IPS-11a (cell line): ENCODE results near the gene C9orf50.

Source experiments
- H3K4me3 ChIP-seq: one replicate; pipeline ENCODE4 v1.5.1; 2013; ENCODE audit warnings: low read depth, low read length, control low read depth

C9orf50 gene

DNA sequence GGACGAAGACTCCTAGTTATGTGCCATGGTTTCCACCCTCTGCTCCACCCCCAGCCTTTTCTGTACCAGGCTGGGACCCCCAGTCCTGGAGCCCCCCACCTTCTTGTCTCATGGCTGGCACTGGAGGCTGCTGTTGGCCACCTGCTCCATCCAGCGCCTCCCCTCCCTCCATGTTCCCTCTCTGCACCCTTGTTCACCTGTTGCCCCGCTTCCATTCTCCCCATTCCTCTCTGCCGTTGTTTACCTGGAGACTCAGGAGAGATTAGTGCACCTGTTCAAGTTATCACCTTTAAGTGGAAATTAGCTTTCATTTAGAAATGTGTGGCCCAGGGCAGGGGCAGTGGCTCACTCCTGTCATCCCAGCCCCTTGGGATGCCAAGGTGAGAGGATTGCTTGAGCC is 12.3 kb upstream of the C9orf50 start:
- no peak overlapping the region for H3K4me3 ChIP-seq

DNA sequence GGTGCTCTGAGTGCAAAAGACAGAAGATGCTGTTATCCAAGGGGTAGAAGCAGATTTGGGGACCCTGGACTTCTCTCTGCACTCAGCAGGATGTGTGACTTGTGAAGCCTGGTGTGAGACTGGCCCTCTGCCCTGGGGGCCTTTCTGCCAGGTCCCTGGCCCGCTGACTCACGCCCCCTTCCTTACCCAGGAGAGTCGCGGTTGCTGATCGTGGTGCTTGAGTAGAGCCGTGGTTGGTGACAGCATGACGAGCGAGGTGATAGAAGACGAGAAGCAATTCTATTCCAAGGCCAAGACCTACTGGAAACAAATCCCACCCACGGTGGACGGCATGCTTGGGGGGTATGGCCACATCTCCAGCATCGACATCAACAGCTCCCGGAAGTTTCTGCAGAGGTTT is 11.6 kb upstream of the C9orf50 start:
- no peak overlapping the region for H3K4me3 ChIP-seq

DNA sequence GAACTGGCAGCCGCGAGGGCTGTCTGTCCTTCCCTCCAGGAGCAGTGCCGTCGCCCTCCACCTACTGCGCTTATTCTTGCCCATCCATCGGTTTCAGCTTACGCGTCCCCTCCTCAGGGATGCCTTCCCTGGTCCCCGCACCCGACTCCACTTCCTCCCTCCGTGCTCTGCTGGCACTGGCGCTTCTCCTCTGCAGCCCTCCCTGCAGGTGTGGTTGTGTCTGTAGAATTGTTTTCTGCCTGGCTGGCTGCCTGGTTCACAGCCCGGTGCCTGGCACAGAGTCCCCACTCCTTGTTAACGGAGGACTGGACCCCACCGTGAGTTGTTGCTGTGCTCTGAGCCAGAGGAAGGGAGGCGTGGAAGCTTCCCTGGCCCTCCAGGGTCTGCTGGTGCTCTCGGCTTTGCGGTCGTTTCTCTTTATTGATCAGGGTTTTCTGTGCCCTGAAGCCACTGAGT is 10.8 kb upstream of the C9orf50 start:
- H3K4me3 ChIP-seq = no peak overlapping the region

DNA sequence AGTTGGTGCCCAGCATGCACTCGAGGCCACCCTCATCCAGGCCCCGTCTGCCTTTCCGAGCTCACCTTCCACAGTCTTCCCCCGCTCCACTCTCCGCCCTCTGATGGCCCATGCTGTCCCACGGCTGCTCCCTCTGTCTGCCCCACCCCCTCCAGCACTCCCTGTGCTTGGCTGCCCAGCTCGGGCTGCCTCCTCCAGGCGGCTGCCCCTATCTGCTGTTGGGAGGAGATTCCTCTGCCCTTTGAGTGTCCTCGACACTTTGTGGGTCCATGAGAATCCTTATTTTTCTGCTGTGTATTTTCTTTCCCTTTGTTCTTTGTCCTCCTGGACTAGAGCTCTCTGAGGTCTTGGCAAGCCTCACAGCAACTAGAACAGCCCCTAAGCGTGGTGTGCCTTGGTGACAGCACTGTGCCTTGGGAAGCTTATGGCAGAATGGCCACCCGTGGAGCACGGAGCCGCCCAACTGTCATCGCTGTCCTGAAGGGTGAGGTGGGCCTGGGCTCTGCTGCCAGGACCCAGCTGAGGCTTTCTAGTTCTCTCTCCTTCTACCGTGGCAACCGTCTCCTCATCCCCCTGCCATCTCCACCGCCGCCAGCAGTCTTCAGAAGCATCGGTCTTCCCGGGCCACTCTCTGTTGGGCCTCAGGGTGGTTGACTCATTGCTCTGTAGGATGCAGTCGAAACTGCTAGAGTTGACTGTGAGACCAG is 10.2 kb upstream of the C9orf50 start:
- H3K4me3 ChIP-seq = no peak overlapping the region

DNA sequence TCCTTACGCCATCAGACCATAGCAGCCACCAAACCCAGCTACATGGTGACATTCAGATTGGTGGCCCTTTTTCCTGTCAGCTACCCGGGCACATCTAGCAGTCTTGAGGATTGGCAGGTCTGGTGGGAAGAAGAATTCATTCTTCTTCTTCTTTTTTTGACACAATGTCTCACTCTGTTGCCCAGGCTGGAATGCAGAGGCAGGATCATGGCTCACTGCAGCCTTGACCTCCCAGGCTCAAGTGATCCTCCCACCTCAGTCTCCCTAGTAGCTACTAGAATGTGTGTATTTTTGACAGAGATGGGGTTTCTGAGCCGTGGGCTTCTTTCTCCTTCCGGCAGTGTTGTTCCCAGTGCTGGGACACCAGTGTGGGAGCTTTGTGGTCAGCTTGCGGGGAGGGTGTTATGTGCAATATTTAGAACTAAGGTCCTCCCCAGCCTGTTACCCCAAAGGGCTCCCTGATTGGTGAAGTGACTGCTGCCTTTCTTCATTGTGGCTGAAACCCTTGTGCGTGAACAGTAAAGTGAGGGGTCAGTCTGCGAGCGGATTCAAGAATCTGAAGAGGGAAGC is 8.4 kb upstream of the C9orf50 start:
- H3K4me3 ChIP-seq = no peak overlapping the region

DNA sequence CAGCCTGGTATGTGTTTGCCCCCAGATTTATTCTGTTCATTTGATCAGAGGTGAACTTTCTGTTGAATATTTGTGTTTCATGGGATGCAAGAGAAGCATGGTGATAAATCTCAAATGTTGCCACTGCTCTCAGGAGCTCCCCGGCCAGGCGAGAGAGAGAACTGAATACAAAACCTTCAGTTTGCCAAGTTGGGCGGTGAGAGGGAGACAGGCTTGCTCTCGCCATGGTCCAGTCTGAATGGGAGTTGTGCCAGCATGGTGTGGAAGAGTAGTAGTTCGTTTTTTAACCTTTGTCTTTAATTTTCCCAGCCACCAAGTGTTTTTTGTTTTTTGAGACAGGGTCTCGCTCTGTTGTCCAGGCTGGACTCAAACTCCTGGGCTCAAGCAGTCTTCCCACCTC is 7.8 kb upstream of the C9orf50 start:
- no peak overlapping the region for H3K4me3 ChIP-seq

DNA sequence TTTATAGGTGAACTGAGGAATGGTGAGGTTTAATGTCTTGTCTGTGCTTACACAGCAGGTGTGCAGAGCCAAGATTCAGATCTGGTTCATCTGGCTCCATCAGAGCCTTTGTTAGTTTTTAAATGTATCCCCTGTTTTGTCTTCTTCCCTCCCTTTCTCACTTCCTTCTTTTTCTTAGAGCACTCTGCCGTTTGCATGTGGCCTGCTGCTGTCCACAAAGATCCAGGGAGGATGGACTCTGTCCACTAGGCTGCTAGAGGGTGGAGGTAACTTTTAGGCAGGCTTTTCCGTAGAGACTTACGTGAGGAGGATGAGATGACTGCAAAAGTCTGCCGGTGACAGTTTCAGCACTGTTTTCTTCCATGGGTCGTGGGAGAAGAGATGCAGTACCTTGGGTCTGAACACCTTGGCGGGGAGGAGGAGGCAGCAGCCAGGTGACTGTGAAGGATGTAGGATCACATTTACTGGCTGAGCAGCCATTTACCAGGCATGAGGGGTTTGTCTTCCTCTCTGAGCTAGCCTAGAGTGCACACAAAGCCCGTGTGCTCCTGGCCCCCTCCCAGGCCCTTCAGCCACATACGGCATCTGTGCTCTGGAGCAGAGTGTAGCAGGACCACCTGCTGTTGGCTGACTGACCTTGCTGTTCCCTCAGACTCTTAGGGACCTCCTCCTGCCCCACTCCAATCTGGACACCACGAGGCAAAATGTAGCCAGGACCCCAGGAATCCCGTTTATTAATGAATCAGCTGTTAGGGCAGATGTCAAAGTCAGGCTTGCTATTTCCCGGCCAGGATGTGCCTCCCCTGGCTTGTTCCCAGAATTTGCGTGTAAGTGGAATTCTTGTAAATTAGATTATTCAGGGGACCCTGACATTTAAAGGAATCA is 6.9 kb upstream of the C9orf50 start:
- no peak overlapping the region for H3K4me3 ChIP-seq

DNA sequence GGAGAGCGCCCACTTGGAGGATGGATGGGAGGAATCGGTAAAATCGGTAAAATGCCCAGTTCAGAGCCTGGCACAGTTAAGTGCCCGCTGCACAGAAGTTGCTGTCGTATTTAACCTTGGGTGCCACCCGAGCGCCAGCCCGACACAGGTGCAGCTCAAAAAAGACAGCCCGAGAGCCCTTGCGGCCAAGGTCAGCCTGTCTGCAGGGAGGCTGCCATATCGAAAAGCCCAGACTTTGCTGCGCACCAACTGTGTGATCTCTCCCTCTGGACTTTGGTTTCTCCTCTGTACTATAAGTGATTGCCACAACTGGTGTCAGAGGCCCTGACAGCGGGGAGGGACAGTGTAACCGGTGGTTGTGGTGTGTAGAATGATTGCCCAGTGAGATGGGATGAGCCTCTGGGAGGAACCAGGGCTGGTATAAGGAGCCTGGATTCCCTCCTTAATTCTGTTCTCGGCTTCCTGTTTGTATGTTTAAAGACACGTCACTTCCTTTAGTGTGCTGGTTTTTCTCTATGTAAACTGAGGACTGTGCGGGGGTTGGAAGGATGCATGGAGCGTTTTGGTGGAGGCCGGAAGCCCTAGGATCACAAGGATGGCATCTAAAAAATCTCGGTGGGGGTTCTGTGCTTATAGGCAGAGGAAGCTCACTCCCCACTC is 5.9 kb upstream of the C9orf50 start:
- H3K4me3 ChIP-seq = peak overlapping the region; percentile 85

DNA sequence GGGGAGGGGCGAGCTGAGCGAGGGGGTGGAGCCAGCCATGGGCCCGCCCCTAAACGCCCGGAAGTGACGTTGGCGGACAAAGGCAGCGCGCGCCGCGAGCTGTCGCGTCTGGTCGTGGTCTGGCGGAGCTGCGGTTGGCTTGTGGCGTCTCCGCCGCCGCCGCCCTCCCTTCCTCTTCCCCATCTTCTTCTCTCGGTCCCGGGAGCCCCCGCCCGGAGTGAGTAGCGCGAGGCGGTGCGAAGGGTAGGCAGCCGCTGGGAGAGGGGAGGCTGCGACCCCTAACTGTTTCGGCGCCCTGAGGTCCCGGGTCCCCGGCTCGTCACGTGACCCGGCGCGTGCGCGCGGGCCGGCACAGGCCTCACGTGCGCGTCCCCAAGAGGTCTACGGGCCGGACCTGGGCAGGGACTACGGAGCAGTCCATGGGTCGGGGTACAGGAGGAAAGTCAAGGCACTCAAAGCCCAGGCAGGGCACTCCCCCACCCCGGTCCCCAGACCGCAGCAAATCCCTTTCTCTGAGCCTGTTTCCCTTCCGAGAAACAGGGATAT is 5.3 kb upstream of the C9orf50 start, which contains the start of gene NTMT1:
Gene NTMT1, plus strand, starts transcription at position 85 of the 546 bp plus-strand sequence. CDS start 6,541 bp downstream, outside the sequence.
- peak within 1 kb of the TSS; percentile 85 for H3K4me3 ChIP-seq

DNA sequence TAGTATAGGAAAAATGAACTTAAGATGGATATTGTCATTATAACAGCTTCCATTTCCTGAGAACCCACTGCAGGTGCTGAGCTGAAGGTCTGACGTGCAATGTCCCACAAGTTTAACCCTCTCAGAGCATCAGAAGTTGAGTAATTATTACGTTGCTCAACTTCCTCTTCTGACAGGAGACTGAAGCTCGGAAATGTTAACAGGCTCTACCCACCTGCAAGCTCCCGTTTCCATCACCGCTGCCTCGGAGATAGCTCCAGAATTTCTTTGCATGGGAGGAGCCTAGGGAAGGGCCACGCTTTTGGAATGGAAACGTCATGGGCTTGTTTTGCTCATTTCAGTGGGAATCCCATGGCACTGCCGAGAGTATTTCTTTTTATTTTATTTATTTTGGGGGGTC is 4.0 kb upstream of the C9orf50 start:
- H3K4me3 ChIP-seq = no peak overlapping the region

DNA sequence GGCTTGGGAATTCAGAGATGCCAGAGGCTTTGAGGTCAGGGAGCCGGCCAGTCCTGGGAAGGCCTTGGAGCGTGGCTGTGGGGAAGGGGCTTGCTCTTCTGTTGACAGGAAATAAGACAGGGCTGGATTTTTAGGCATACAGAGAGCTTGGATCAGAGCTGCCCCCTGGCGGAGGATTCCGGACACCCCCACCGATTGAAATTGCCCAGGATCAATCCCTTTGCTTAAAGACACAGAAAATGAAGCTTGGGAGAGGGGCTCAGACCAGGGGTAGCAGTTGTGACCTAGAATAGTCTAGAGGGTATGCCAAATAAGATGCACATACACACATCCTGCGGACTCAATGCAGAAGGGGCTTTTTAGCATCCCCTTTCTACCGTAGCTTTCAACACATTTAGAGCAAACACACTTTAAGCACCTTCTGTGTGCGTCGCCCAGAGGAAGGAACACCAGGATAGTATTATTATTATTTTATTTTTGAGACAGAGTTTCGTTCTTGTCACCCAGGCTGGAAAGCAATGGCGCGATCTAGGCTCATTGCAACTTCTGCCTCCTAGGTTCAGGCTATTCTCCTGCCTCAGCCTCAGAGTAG is 3.4 kb upstream of the C9orf50 start:
- H3K4me3 ChIP-seq = no peak overlapping the region

DNA sequence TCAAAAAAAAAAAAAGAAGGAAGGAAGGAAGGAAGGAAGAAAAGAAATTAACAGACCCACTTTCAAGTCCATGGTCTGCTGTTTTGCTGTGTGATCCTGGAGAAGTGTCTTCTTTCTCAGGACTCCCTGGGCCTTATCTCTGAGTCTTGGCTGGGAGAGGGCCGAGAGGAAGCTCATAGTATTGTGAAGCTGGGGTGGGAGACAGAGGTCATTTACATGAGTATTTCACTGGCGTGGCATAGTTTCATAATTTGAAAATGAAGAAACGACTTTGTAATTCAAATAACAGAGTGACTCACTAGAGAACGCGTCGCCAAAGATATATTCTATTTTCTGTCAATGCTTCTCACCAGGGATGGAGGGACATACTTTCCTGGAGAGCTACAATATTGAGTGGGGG is 2.4 kb upstream of the C9orf50 start:
- H3K4me3 ChIP-seq = no peak overlapping the region

DNA sequence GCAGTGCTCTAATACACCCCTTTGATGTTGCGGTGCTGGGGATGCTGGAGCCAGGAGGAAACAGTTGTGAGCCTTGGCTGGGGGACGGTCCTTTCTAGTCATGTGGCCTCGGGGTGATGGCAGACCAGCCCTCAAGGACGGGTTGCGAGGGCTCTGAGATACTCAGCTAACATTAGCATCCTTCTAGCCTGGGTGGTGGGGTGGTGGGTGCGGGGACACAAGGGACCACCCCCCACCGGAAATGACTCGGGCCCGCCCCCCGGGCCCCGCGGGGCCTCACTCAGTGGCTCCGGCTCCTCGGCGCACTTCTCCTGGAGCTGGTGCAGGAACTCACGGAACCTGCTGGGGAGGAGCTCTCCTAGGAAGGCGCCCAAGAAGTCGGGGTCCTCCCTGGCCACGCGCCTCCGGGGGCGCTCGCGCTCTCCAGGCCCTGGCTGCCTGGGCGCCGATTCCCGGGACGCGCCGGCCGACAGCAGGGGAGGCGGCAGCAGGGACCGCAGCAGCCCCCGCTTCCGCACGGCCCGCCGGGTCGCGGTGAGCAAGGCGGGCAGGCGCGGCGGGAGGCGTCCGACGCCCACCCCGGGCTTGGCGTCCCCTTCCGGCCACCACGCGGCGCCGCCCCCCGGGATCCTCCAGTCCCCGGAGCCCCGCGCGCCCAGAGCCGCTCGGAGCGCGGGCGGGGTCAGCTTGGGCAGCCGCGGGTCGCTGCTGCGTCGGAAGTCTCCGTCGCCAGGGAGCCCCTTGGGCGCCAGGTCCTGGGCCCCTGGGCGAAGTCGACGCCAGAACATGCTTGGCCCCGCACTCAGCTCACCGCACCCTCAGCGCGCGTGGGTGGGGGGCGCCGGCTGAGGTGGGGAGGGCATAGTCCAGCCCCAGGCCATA is 873 bp downstream of the C9orf50 start:
- peak overlapping the region; percentile 43 for H3K4me3 ChIP-seq

DNA sequence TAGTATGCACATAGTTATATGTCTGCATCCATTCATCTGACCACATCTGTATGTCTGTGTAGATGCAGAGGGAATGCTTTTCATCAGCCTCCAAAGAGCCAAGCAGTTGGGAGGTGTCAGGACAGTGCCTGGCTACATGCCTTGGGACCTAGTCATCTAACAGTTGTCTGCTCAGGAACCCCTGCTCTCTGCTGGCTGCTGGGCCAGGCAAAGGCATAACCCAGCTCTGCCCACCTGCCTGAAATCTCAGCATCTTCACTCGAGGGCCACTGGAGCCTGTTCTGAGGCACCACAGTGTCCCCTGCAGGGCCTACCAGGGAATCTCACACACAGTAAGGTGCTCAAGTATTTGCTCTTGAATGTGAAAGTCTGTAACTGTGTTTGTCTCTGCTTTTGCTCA is 3.7 kb downstream of the C9orf50 start:
- no peak overlapping the region for H3K4me3 ChIP-seq

DNA sequence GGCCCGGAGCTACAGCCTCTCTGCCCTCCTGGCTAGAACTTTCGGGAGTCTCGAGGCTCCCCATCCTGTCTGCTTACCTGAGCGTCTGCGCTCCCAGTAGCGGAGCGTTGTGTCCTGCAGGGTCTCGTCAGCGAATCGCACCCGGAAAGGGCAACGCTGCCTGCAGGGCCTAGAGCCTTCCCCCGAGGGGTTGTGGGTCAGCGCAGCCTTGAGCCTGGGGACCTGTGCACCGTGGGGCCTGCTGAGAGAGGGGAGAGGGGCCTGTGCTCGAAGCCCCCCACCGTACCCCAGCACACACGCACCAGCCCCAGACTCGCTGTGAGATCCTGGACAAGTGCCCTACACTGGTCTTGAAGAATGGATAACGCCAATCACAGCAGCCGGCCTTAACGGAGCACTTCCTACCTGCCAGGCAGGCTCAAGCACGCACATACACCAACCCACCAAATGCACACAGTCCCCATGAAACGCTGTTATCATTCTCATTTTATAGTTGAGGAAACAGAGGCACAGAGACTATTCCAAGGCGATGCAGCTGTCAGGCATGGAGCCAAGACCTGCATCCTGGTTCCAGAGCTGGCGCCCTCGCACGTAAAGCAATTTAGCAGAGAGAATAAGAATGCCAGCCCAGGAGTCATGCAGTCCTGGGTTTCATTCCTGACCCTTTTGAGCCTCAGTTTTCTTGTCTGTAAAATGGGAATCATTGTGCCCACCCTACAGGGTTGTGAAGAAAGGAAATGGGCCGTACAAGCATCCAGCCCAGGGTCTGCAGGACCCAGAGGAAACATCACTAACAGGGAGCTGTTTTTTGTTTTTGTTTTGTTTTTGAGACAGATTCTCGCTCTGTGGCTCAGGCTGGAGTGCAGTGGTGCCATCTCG is 5.3 kb downstream of the C9orf50 start:
- no peak overlapping the region for H3K4me3 ChIP-seq

DNA sequence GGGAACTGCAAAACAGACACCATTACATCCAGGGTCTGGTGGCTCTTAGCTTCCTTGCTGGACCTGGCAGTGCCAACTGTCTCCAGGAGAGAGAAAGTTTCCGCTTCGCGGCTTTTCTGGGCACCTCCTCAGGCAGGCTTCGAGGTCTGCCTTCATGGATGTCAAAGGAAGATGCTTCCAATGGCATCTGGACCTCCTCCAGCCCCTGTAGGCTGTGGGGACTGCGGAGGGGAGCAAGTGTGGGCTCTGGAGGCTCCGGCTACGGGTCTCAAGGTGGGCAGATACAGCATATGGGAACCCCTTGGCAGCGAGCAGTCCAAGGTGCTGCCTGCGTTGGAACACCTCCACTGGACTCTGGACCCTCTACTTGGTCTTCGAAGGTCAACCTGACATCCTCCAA is 6.0 kb downstream of the C9orf50 start:
- no peak overlapping the region for H3K4me3 ChIP-seq

DNA sequence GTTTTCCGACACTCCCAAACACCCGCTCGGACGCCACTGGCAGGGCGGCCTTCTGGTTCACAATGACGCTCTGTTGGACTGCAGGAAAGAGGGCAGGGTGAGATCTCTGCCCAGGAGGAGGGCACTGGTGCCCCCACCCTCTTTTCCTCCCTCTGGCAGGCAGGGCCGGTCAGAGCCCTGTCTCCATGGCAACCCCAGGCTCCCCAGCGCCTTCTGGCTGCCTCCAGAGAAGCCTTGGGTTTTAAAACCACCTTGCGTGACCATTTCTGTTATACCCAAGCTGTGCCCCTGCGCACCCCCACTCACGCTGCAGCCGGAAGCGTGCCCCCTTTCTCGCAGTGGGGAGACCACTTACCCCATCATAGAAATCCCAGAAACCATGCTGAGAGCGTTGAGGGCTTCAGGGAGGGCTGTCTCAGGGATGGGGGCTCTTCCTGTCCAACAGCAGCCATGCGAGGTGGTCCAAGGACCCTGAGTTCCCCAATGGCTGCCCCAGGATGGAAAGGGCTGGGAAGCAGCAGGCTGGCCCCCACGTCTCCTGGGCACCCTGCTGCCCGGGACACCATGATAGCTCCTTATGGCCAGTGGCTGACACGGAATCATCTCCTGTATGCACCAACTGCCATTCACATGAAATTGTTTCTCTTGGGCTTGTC is 7.3 kb downstream of the C9orf50 start:
- no peak overlapping the region for H3K4me3 ChIP-seq
